Liver (tissue), 9 donors: ENCODE results near the gene SLMAP. TPM values are rescaled to one million over a fixed set of nuclear protein-coding genes. Genes with fewer than 3 reads are reported as not detected.

Experiments used
- DNase-seq: peaks from one replicate; pipeline ENCODE4 v3.0.0-alpha.2; 2017; ENCODE audit warnings: low spot score
- H3K27ac ChIP-seq, 2 donors: one replicate each; pipeline ENCODE4 v1.7.0; 2013; ENCODE audit warnings: inconsistent platforms in 2 of 2, low read length in 2 of 2, control low read depth in 1 of 2, low read depth in 1 of 2, mild to moderate bottlenecking in 1 of 2
- H3K27me3 ChIP-seq, 4 donors: one replicate each; pipeline versions ENCODE4 v1.6.1 to v1.7.0; 2013; ENCODE audit warnings: low read length in 3 of 4, inconsistent platforms in 1 of 4, mild to moderate bottlenecking in 1 of 4, moderate library complexity in 1 of 4; ENCODE audit not compliant: control insufficient read depth in 4 of 4, insufficient read depth in 4 of 4
- H3K36me3 ChIP-seq, 4 donors: one replicate each; pipeline versions ENCODE4 v1.6.1 to v1.7.0; 2013; ENCODE audit warnings: low read length in 3 of 4, mild to moderate bottlenecking in 3 of 4, low read depth in 1 of 4, moderate library complexity in 1 of 4; ENCODE audit not compliant: control insufficient read depth in 4 of 4, insufficient read depth in 3 of 4
- H3K4me1 ChIP-seq, 4 donors: one replicate each; pipeline versions ENCODE4 v1.6.1 to v1.7.0; 2013; ENCODE audit warnings: low read length in 3 of 4, mild to moderate bottlenecking in 3 of 4, moderate library complexity in 1 of 4; ENCODE audit not compliant: control insufficient read depth in 4 of 4, insufficient read depth in 4 of 4
- H3K4me3 ChIP-seq, 3 donors: one replicate each; pipeline versions ENCODE4 v1.6.1 to v1.7.0; 2013; ENCODE audit warnings: low read length in 3 of 3, control low read depth in 1 of 3, low read depth in 1 of 3, mild to moderate bottlenecking in 1 of 3
- H3K9ac ChIP-seq, 2 donors: one replicate each; pipeline ENCODE4 v1.7.0; 2013; ENCODE audit warnings: low read length in 2 of 2, mild to moderate bottlenecking in 2 of 2, moderate library complexity in 2 of 2, control low read depth in 1 of 2, low read depth in 1 of 2
- H3K9me3 ChIP-seq, 4 donors: one replicate each; pipeline versions ENCODE4 v1.6.1 to v1.7.0; 2013; ENCODE audit warnings: low read length in 3 of 4; ENCODE audit not compliant: control insufficient read depth in 4 of 4
- ATF3 ChIP-seq: IDR thresholded peaks from 2 replicates; pipeline ENCODE4 v1.6.1; 2016; ENCODE audit warnings: antibody characterized with exemption
- CTCF ChIP-seq: fragments of 150-350 bp; IDR thresholded peaks from 2 replicates; pipeline ENCODE4 v1.5.1; 2017; ENCODE audit warnings: improper control_type of control experiment, low read depth, low read length; ENCODE audit not compliant: missing input control
- EGR1 ChIP-seq, 2 donors: IDR thresholded peaks; 2 replicates each; pipeline ENCODE4 v1.6.1; 2016 to 2018; ENCODE audit warnings: antibody characterized with exemption in 2 of 2, low read depth in 2 of 2
- FOXA1 ChIP-seq: IDR thresholded peaks from 2 replicates; pipeline ENCODE4 v1.6.1; 2016; ENCODE audit warnings: antibody characterized with exemption
- FOXA2 ChIP-seq: IDR thresholded peaks from 2 replicates; pipeline ENCODE4 v1.6.1; 2016; ENCODE audit warnings: antibody characterized with exemption
- GABPA ChIP-seq, 2 donors: IDR thresholded peaks in 1 of 2; conservative IDR thresholded peaks in 1 of 2; 2 replicates each; pipeline ENCODE4 v1.6.1; 2016; ENCODE audit warnings: antibody characterized with exemption in 2 of 2, mild to moderate bottlenecking in 1 of 2, moderate library complexity in 1 of 2
- HNF4A ChIP-seq, 2 donors: conservative IDR thresholded peaks; 2 replicates each; pipeline ENCODE4 v1.6.1; 2016; ENCODE audit warnings: antibody characterized with exemption in 2 of 2, mild to moderate bottlenecking in 2 of 2
- HNF4G ChIP-seq: IDR thresholded peaks from 2 replicates; pipeline ENCODE4 v1.6.1; 2016; ENCODE audit warnings: antibody characterized with exemption
- JUND ChIP-seq, 2 donors: IDR thresholded peaks; 2 replicates each; pipeline ENCODE4 v1.6.1; 2016; ENCODE audit warnings: antibody characterized with exemption in 2 of 2
- MAX ChIP-seq: IDR thresholded peaks from 2 replicates; pipeline ENCODE4 v1.6.1; 2016; ENCODE audit warnings: antibody characterized with exemption
- NR2F2 ChIP-seq: IDR thresholded peaks from 2 replicates; pipeline ENCODE4 v1.6.1; 2016; ENCODE audit warnings: antibody characterized with exemption
- RAD21 ChIP-seq, 2 donors: IDR thresholded peaks; 2 replicates each; pipeline ENCODE4 v1.6.1; 2016; ENCODE audit warnings: antibody characterized with exemption in 2 of 2, mild to moderate bottlenecking in 2 of 2
- REST ChIP-seq: IDR thresholded peaks from 2 replicates; pipeline ENCODE4 v1.6.1; 2016; ENCODE audit warnings: antibody characterized with exemption, mild to moderate bottlenecking
- RXRA ChIP-seq, 2 donors: IDR thresholded peaks; 2 replicates each; pipeline ENCODE4 v1.6.1; 2017 to 2018; ENCODE audit warnings: antibody characterized with exemption in 2 of 2, mild to moderate bottlenecking in 1 of 2
- SP1 ChIP-seq: IDR thresholded peaks from 2 replicates; pipeline ENCODE4 v1.6.1; 2018; ENCODE audit warnings: antibody characterized with exemption, mild to moderate bottlenecking
- TAF1 ChIP-seq: conservative IDR thresholded peaks from 2 replicates; pipeline ENCODE4 v1.6.1; 2016; ENCODE audit warnings: antibody characterized with exemption, mild to moderate bottlenecking
- ZBTB33 ChIP-seq: IDR thresholded peaks from 2 replicates; pipeline ENCODE4 v1.6.1; 2016; ENCODE audit warnings: antibody characterized with exemption
- WGBS: extraction: QIAGEN DNeasy Blood & Tissue Kit; methylation state at CpG from one replicate; pipeline ENCODE4 v1.1.7; 2013; 5-methylcytosine and 5-hydroxymethylcytosine counted together
- polyA plus RNA-seq, 2 donors: library from polyadenylated mRNA; stranded (reverse) in 1 of 2; unstranded in 1 of 2; fragments of 200-250 nt in 1 of 2; fragments of >200 nt in 1 of 2; fragmentation: Nextera tagmentation in 1 of 2; extraction: Ambion mirVana in 1 of 2; gene quantifications; one replicate each; pipeline versions ENCODE4 v1.2.1 to v1.2.3, GENCODE V29; 2013 to 2015
- total RNA-seq, 2 donors: library from RNA; depleted of rRNA; stranded (reverse); fragments of >200 nt; gene quantifications; one replicate each; pipeline ENCODE4 v1.2.3, GENCODE V29; 2014
- donor health status: healthy.
- donor health status: healthy.
- donor health status: healthy.
- donor health status: healthy.
- donor health status: healthy.

Gene SLMAP
- total and polyA plus RNA-seq, 4 donors = 10.2 to 37.8 (median 19.4) TPM

GRCh38 chr3:57962448-57962834, 206.3 kb downstream of the SLMAP start:
- no peak for TF ChIP-seq GABPA (IDR thresholded peaks at IDR 0.05 in 1 of 2, conservative IDR thresholded peaks at IDR 0.05 in 1 of 2)
- no peak for TF ChIP-seq REST
- no peak for TF ChIP-seq HNF4G
- TF ChIP-seq FOXA2 = no peak
- no peak for TF ChIP-seq RXRA (IDR thresholded peaks at IDR 0.05)
- no peak for TF ChIP-seq RAD21 (IDR thresholded peaks at IDR 0.05)
- TF ChIP-seq EGR1 (IDR thresholded peaks at IDR 0.05; ENCODE audit: low read depth in 2 of 2) = no peak
- TF ChIP-seq FOXA1 = no peak
- no peak for TF ChIP-seq ZBTB33
- TF ChIP-seq ATF3 = no peak
- peaks cover 0 to 3% (median 0%) of the 10 kb centered on the region in 4 donors for H3K4me1 ChIP-seq
- H3K9ac ChIP-seq = no peak overlapping the region
- no peaks in the 10 kb centered on the region for H3K27me3 ChIP-seq
- H3K36me3 ChIP-seq = no peaks in the 10 kb centered on the region
- H3K4me3 ChIP-seq = no peak overlapping the region
- no peaks in the 10 kb centered on the region for H3K9me3 ChIP-seq
- H3K27ac ChIP-seq = no peak overlapping the region
- WGBS = 94% methylated on average over 6 of the region's 6 CpGs
- no peak for DNase-seq

GRCh38 chr3:57963811-57964346, 207.8 kb downstream of the SLMAP start:
- no peak for DNase-seq
- Histone ChIP-seq H3K9ac (no peak overlapping the region), H3K27ac (no peak overlapping the region), H3K27me3 (no peaks in the 10 kb centered on the region), H3K4me3 (no peak overlapping the region), H3K9me3 (no peaks in the 10 kb centered on the region), H3K36me3 (no peaks in the 10 kb centered on the region), H3K4me1 (peaks cover 0 to 3% (median 0%) of the 10 kb centered on the region in 4 donors)
- WGBS = 78% methylated on average over 7 of the region's 7 CpGs
- no peak for TF ChIP-seq FOXA2
- TF ChIP-seq RAD21 (IDR thresholded peaks at IDR 0.05) = no peak
- TF ChIP-seq TAF1 = no peak
- no peak for TF ChIP-seq JUND (IDR thresholded peaks at IDR 0.05)
- TF ChIP-seq ATF3 = no peak
- no peak for TF ChIP-seq CTCF
- no peak for TF ChIP-seq REST
- TF ChIP-seq MAX = no peak
- no peak for TF ChIP-seq EGR1 (IDR thresholded peaks at IDR 0.05; ENCODE audit: low read depth in 2 of 2)
- TF ChIP-seq HNF4G = no peak
- no peak for TF ChIP-seq SP1
- TF ChIP-seq ZBTB33 = no peak
- TF ChIP-seq FOXA1 = no peak
- no peak for TF ChIP-seq NR2F2
- TF ChIP-seq RXRA (IDR thresholded peaks at IDR 0.05) = no peak
- no peak for TF ChIP-seq HNF4A (conservative IDR thresholded peaks at IDR 0.05)
- TF ChIP-seq GABPA (IDR thresholded peaks at IDR 0.05 in 1 of 2, conservative IDR thresholded peaks at IDR 0.05 in 1 of 2) = no peak
